ENCODE measurements around the gene CFAP20.

The CFAP20 gene

GRCh38 chr16:58160855-58161254 lies 31.7 kb upstream of the CFAP20 start:
- no peak overlapping the region for H2AFZ ChIP-seq (ENCODE audit: low read depth, low read length)
- no peak overlapping the region for H2AK5ac ChIP-seq (ENCODE audit: low read length, severe bottlenecking)
- no peaks in the 10 kb centered on the region for H3K4me1 ChIP-seq (ENCODE audit: control insufficient read depth, insufficient read depth, low read depth, low read length)
- peaks cover 10% of the 10 kb centered on the region for H3K79me1 ChIP-seq (replicated peaks; ENCODE audit: low read length, poor library complexity, severe bottlenecking)
- no peak overlapping the region for H3K14ac ChIP-seq (ENCODE audit: low read length in 2 of 2)
- no peak for DNase-seq
- no peak overlapping the region for H3K4me3 ChIP-seq (ENCODE audit: insufficient read depth in 1 of 2, low read depth in 1 of 2, low read length in 2 of 2)
- H3K23ac ChIP-seq (ENCODE audit: low read length in 2 of 2), result no peak overlapping the region
- no peak overlapping the region for H2BK5ac ChIP-seq (ENCODE audit: low read depth, low read length, poor library complexity, severe bottlenecking)
- H2BK120ac ChIP-seq (ENCODE audit: low read depth, low read length), result no peak overlapping the region
- no peak overlapping the region for H3K18ac ChIP-seq (ENCODE audit: low read depth in 1 of 2, low read length in 2 of 2)
- H3K27me3 ChIP-seq (ENCODE audit: control insufficient read depth in 1 of 2, insufficient read depth in 1 of 2, low read length in 2 of 2), result no peaks in the 10 kb centered on the region
- no peak overlapping the region for H3K9ac ChIP-seq (ENCODE audit: low read length)
- H3K4me2 ChIP-seq (ENCODE audit: low read length, poor library complexity, severe bottlenecking), result no peak overlapping the region
- WGBS, result 77% methylated on average over 3 of the region's 3 CpGs
- no peak overlapping the region for H2BK15ac ChIP-seq (ENCODE audit: low read depth, poor library complexity, severe bottlenecking)
- H4K91ac ChIP-seq (ENCODE audit: low read length), result no peak overlapping the region
- H3K9me3 ChIP-seq (ENCODE audit: control insufficient read depth, low read length), result no peaks in the 10 kb centered on the region
- no peak overlapping the region for H3K4ac ChIP-seq (ENCODE audit: low read depth in 1 of 2, low read length in 2 of 2)
- no peak overlapping the region for H4K8ac ChIP-seq (ENCODE audit: low read length)
- peaks cover 36 to 85% of the 10 kb centered on the region in 2 experiments for H3K36me3 ChIP-seq (ENCODE audit: control insufficient read depth in 1 of 2, insufficient read depth in 2 of 2, low read depth in 1 of 2, low read length in 2 of 2)
- no peak overlapping the region for H2BK12ac ChIP-seq (ENCODE audit: low read length in 2 of 2)
- no peak overlapping the region for H3K27ac ChIP-seq (ENCODE audit: low read length, poor library complexity, severe bottlenecking)

- Histone ChIP-seq H3K4me3 (ENCODE audit: insufficient read depth in 1 of 2, low read depth in 1 of 2, low read length in 2 of 2) (no peak overlapping the region), H4K8ac (ENCODE audit: low read length) (no peak overlapping the region), H3K27me3 (ENCODE audit: control insufficient read depth in 1 of 2, insufficient read depth in 1 of 2, low read length in 2 of 2) (no peaks in the 10 kb centered on the region), H3K9me3 (ENCODE audit: control insufficient read depth, low read length) (no peaks in the 10 kb centered on the region), H2BK15ac (ENCODE audit: low read depth, poor library complexity, severe bottlenecking) (no peak overlapping the region), H3K4me1 (ENCODE audit: control insufficient read depth, insufficient read depth, low read depth, low read length) (no peaks in the 10 kb centered on the region), H3K18ac (ENCODE audit: low read depth in 1 of 2, low read length in 2 of 2) (no peak overlapping the region), H2AK5ac (ENCODE audit: low read length, severe bottlenecking) (no peak overlapping the region), H2BK120ac (ENCODE audit: low read depth, low read length) (no peak overlapping the region), H3K4ac (ENCODE audit: low read depth in 1 of 2, low read length in 2 of 2) (no peak overlapping the region), H2BK5ac (ENCODE audit: low read depth, low read length, poor library complexity, severe bottlenecking) (no peak overlapping the region), H3K4me2 (ENCODE audit: low read length, poor library complexity, severe bottlenecking) (no peak overlapping the region), H2AFZ (ENCODE audit: low read depth, low read length) (no peak overlapping the region), H3K23ac (ENCODE audit: low read length in 2 of 2) (no peak overlapping the region), H3K36me3 (ENCODE audit: control insufficient read depth in 1 of 2, insufficient read depth in 2 of 2, low read depth in 1 of 2, low read length in 2 of 2) (peaks cover 28 to 64% of the 10 kb centered on the region in 2 experiments), H3K14ac (ENCODE audit: low read length in 2 of 2) (no peak overlapping the region), H4K91ac (ENCODE audit: low read length) (no peak overlapping the region), H3K9ac (ENCODE audit: low read length) (no peak overlapping the region), H3K27ac (ENCODE audit: low read length, poor library complexity, severe bottlenecking) (no peak overlapping the region), H2BK12ac (ENCODE audit: low read length in 2 of 2) (no peak overlapping the region), H3K79me1 (replicated peaks; ENCODE audit: low read length, poor library complexity, severe bottlenecking) (peaks cover 2% of the 10 kb centered on the region)
- no peak for DNase-seq
- WGBS, result 100% methylated on average over 2 of the region's 3 CpGs
These were observed 29.5 kb upstream of the CFAP20 start for GRCh38 chr16:58158725-58159124.

GRCh38 chr16:58157951-58158540 lies 28.9 kb upstream of the CFAP20 start:
- H2BK5ac ChIP-seq (ENCODE audit: low read depth, low read length, poor library complexity, severe bottlenecking), result no peak overlapping the region
- no peak overlapping the region for H3K4me2 ChIP-seq (ENCODE audit: low read length, poor library complexity, severe bottlenecking)
- H3K18ac ChIP-seq (ENCODE audit: low read depth in 1 of 2, low read length in 2 of 2), result no peak overlapping the region
- H2BK12ac ChIP-seq (ENCODE audit: low read length in 2 of 2), result no peak overlapping the region
- no peak overlapping the region for H3K27ac ChIP-seq (ENCODE audit: low read length, poor library complexity, severe bottlenecking)
- WGBS, result 90% methylated on average over 29 of the region's 29 CpGs
- H4K91ac ChIP-seq (ENCODE audit: low read length), result no peak overlapping the region
- H3K79me1 ChIP-seq (replicated peaks; ENCODE audit: low read length, poor library complexity, severe bottlenecking), result peaks cover 2% of the 10 kb centered on the region
- H3K23ac ChIP-seq (ENCODE audit: low read length in 2 of 2), result no peak overlapping the region
- no peak overlapping the region for H2BK15ac ChIP-seq (ENCODE audit: low read depth, poor library complexity, severe bottlenecking)
- H3K36me3 ChIP-seq (ENCODE audit: control insufficient read depth in 1 of 2, insufficient read depth in 2 of 2, low read depth in 1 of 2, low read length in 2 of 2), result peaks cover 26 to 57% of the 10 kb centered on the region in 2 experiments
- no peak overlapping the region for H3K4ac ChIP-seq (ENCODE audit: low read depth in 1 of 2, low read length in 2 of 2)
- H3K9ac ChIP-seq (ENCODE audit: low read length), result no peak overlapping the region
- H4K8ac ChIP-seq (ENCODE audit: low read length), result no peak overlapping the region
- H3K4me3 ChIP-seq (ENCODE audit: insufficient read depth in 1 of 2, low read depth in 1 of 2, low read length in 2 of 2), result no peak overlapping the region
- no peak overlapping the region for H2BK120ac ChIP-seq (ENCODE audit: low read depth, low read length)
- no peak overlapping the region for H3K14ac ChIP-seq (ENCODE audit: low read length in 2 of 2)
- no peaks in the 10 kb centered on the region for H3K9me3 ChIP-seq (ENCODE audit: control insufficient read depth, low read length)
- no peaks in the 10 kb centered on the region for H3K27me3 ChIP-seq (ENCODE audit: control insufficient read depth in 1 of 2, insufficient read depth in 1 of 2, low read length in 2 of 2)
- DNase-seq, result no peak
- no peaks in the 10 kb centered on the region for H3K4me1 ChIP-seq (ENCODE audit: control insufficient read depth, insufficient read depth, low read depth, low read length)
- H2AFZ ChIP-seq (ENCODE audit: low read depth, low read length), result no peak overlapping the region
- no peak overlapping the region for H2AK5ac ChIP-seq (ENCODE audit: low read length, severe bottlenecking)

GRCh38 chr16:58157239-58157638 lies 28.1 kb upstream of the CFAP20 start:
- H3K9me3 ChIP-seq (ENCODE audit: control insufficient read depth, low read length), result no peaks in the 10 kb centered on the region
- H3K9ac ChIP-seq (ENCODE audit: low read length), result no peak overlapping the region
- no peak for DNase-seq
- no peak overlapping the region for H2BK120ac ChIP-seq (ENCODE audit: low read depth, low read length)
- no peak overlapping the region for H2AFZ ChIP-seq (ENCODE audit: low read depth, low read length)
- H3K18ac ChIP-seq (ENCODE audit: low read depth in 1 of 2, low read length in 2 of 2), result no peak overlapping the region
- no peak overlapping the region for H3K14ac ChIP-seq (ENCODE audit: low read length in 2 of 2)
- H4K91ac ChIP-seq (ENCODE audit: low read length), result no peak overlapping the region
- no peaks in the 10 kb centered on the region for H3K27me3 ChIP-seq (ENCODE audit: control insufficient read depth in 1 of 2, insufficient read depth in 1 of 2, low read length in 2 of 2)
- no peak overlapping the region for H3K4ac ChIP-seq (ENCODE audit: low read depth in 1 of 2, low read length in 2 of 2)
- no peak overlapping the region for H2BK15ac ChIP-seq (ENCODE audit: low read depth, poor library complexity, severe bottlenecking)
- no peak overlapping the region for H3K23ac ChIP-seq (ENCODE audit: low read length in 2 of 2)
- H3K79me1 ChIP-seq (replicated peaks; ENCODE audit: low read length, poor library complexity, severe bottlenecking), result no peaks in the 10 kb centered on the region
- no peak overlapping the region for H3K27ac ChIP-seq (ENCODE audit: low read length, poor library complexity, severe bottlenecking)
- peaks cover 23 to 49% of the 10 kb centered on the region in 2 experiments for H3K36me3 ChIP-seq (ENCODE audit: control insufficient read depth in 1 of 2, insufficient read depth in 2 of 2, low read depth in 1 of 2, low read length in 2 of 2)
- H2BK5ac ChIP-seq (ENCODE audit: low read depth, low read length, poor library complexity, severe bottlenecking), result no peak overlapping the region
- H3K4me3 ChIP-seq (ENCODE audit: insufficient read depth in 1 of 2, low read depth in 1 of 2, low read length in 2 of 2), result no peak overlapping the region
- no peaks in the 10 kb centered on the region for H3K4me1 ChIP-seq (ENCODE audit: control insufficient read depth, insufficient read depth, low read depth, low read length)
- WGBS, result 86% methylated on average over 2 of the region's 2 CpGs
- no peak overlapping the region for H4K8ac ChIP-seq (ENCODE audit: low read length)
- H3K4me2 ChIP-seq (ENCODE audit: low read length, poor library complexity, severe bottlenecking), result no peak overlapping the region
- no peak overlapping the region for H2BK12ac ChIP-seq (ENCODE audit: low read length in 2 of 2)
- H2AK5ac ChIP-seq (ENCODE audit: low read length, severe bottlenecking), result no peak overlapping the region
